ENCODE data around the gene THY1. TPM values are rescaled to one million over a fixed set of nuclear protein-coding genes. Genes with fewer than 3 reads are reported as not detected.
"Not testable (repeated sequence)": the region's sequence is repeated elsewhere in the genome, so short reads cannot be mapped to it uniquely, and the experiment has no call there.

Gene THY1
- total RNA-seq, 2 experiments from 2014 or later, result not detected

- intact Hi-C loops (cut with micrococcal nuclease; ENCODE audit: unreplicated experiment), result no loop called here
- Histone ChIP-seq H3K4me3 (ENCODE audit: low read depth, low read length, poor library complexity, severe bottlenecking) (no peak overlapping the region), H3K79me2 (ENCODE audit: insufficient read depth, low read depth, low read length) (no peaks in the 10 kb centered on the region), H3K9me3 (ENCODE audit: low read length) (no peaks in the 10 kb centered on the region), H2AFZ (ENCODE audit: low read length) (no peak overlapping the region), H3K36me3 (ENCODE audit: insufficient read depth, low read length) (peaks cover 5% of the 10 kb centered on the region; the same call in 1 of the 2 replicates), H4K20me1 (ENCODE audit: insufficient read depth, low read length) (no peaks in the 10 kb centered on the region), H3K4me2 (ENCODE audit: low read length) (no peak overlapping the region), H3K9me2 (ENCODE audit: insufficient read depth, low read length) (no peaks in the 10 kb centered on the region), H3K27ac (ENCODE audit: low read depth, low read length, poor library complexity, severe bottlenecking) (no peak overlapping the region), H3K4me1 (ENCODE audit: insufficient read depth, low read length, poor library complexity, severe bottlenecking) (peaks cover 4% of the 10 kb centered on the region)
- no peak for DNase-seq (ENCODE audit: low spot score)
- POLR2A ChIA-PET, result no interaction called here
- BruUV-seq (replicated peaks), result no TSS peak
- CTCF ChIA-PET (ENCODE audit: unreplicated experiment), result no interaction called here
- no peak for TF ChIP-seq EZH2phosphoT487 (IDR thresholded peaks at IDR 0.05; ENCODE audit: borderline replicate concordance, low read depth, low read length)
- no peak for TF ChIP-seq CTCF (conservative IDR thresholded peaks at IDR 0.05; ENCODE audit: low read length)
Observed at GRCh38 chr11:119409731-119410130, 13.2 kb downstream of the THY1 start.

- BruUV-seq (replicated peaks), result no TSS peak
- ChIA-PET POLR2A (no interaction called here), CTCF (ENCODE audit: unreplicated experiment) (no interaction called here)
- TF ChIP-seq CTCF (conservative IDR thresholded peaks at IDR 0.05; ENCODE audit: low read length), result no peak
- no peak for TF ChIP-seq EZH2phosphoT487 (IDR thresholded peaks at IDR 0.05; ENCODE audit: borderline replicate concordance, low read depth, low read length)
- H3K4me2 ChIP-seq (ENCODE audit: low read length), result no peak overlapping the region
- no peak overlapping the region for H3K27ac ChIP-seq (ENCODE audit: low read depth, low read length, poor library complexity, severe bottlenecking)
- no peaks in the 10 kb centered on the region for H3K79me2 ChIP-seq (ENCODE audit: insufficient read depth, low read depth, low read length)
- peaks cover 4% of the 10 kb centered on the region for H3K4me1 ChIP-seq (ENCODE audit: insufficient read depth, low read length, poor library complexity, severe bottlenecking)
- no peak overlapping the region for H3K4me3 ChIP-seq (ENCODE audit: low read depth, low read length, poor library complexity, severe bottlenecking)
- no peak for DNase-seq (ENCODE audit: low spot score)
- H4K20me1 ChIP-seq (ENCODE audit: insufficient read depth, low read length), result no peaks in the 10 kb centered on the region
- intact Hi-C loops (cut with micrococcal nuclease; ENCODE audit: unreplicated experiment), result no loop called here
- H3K9me2 ChIP-seq (ENCODE audit: insufficient read depth, low read length), result no peaks in the 10 kb centered on the region
- no peak overlapping the region for H2AFZ ChIP-seq (ENCODE audit: low read length)
- H3K36me3 ChIP-seq (ENCODE audit: insufficient read depth, low read length), result no peaks in the 10 kb centered on the region
- no peaks in the 10 kb centered on the region for H3K9me3 ChIP-seq (ENCODE audit: low read length)
Observed at GRCh38 chr11:119406005-119406404, 17.0 kb downstream of the THY1 start.

GRCh38 chr11:119405448-119405847 lies 17.5 kb downstream of the THY1 start:
- H3K9me3 ChIP-seq (ENCODE audit: low read length); intact Hi-C loops (cut with micrococcal nuclease; ENCODE audit: unreplicated experiment); H3K36me3 ChIP-seq (ENCODE audit: insufficient read depth, low read length); BruUV-seq (replicated peaks); POLR2A ChIA-PET; H3K27ac ChIP-seq (ENCODE audit: low read depth, low read length, poor library complexity, severe bottlenecking); CTCF ChIA-PET (ENCODE audit: unreplicated experiment); H3K9me2 ChIP-seq (ENCODE audit: insufficient read depth, low read length); H3K4me2 ChIP-seq (ENCODE audit: low read length); H3K79me2 ChIP-seq (ENCODE audit: insufficient read depth, low read depth, low read length); DNase-seq (ENCODE audit: low spot score); H2AFZ ChIP-seq (ENCODE audit: low read length); H4K20me1 ChIP-seq (ENCODE audit: insufficient read depth, low read length); H3K4me1 ChIP-seq (ENCODE audit: insufficient read depth, low read length, poor library complexity, severe bottlenecking); H3K4me3 ChIP-seq (ENCODE audit: low read depth, low read length, poor library complexity, severe bottlenecking): not testable (repeated sequence)

Data from OCI-LY7 (cell line).